NCI-H82 (cell line): ENCODE measurements around the gene CEP112.
"Not testable (repeated sequence)": the region's sequence is repeated elsewhere in the genome, so short reads cannot be mapped to it uniquely, and the experiment has no call there.

ENCODE experiments used
- DNase-seq: peaks from one replicate; lab custom pipeline; 2025; lab: John Stamatoyannopoulos, UW

The CEP112 gene

GRCh38 chr17:65681763-65682162 is 510.2 kb downstream of the CEP112 start:
- DNase-seq: not testable (repeated sequence)

- no peak for DNase-seq
Observed at GRCh38 chr17:65679165-65679845, 512.6 kb downstream of the CEP112 start.

- peak; percentile 18 for DNase-seq
Observed at GRCh38 chr17:65678546-65678945, 513.4 kb downstream of the CEP112 start.

GRCh38 chr17:65677932-65678331 is 514.0 kb downstream of the CEP112 start:
- DNase-seq: no peak

- DNase-seq: no peak
Observed at GRCh38 chr17:65674246-65675045, 517.5 kb downstream of the CEP112 start.

GRCh38 chr17:65670667-65671371 is 521.1 kb downstream of the CEP112 start:
- DNase-seq: no peak

- no peak for DNase-seq
Observed at GRCh38 chr17:65668211-65668610, 523.7 kb downstream of the CEP112 start.

- DNase-seq: no peak
Observed at GRCh38 chr17:65667656-65668055, 524.3 kb downstream of the CEP112 start.

GRCh38 chr17:65666876-65667321 is 525.0 kb downstream of the CEP112 start:
- DNase-seq: peak; percentile 10

- no peak for DNase-seq
Observed at GRCh38 chr17:65665966-65666365, 526.0 kb downstream of the CEP112 start.

- DNase-seq: no peak
Observed at GRCh38 chr17:65664696-65665095, 527.2 kb downstream of the CEP112 start.

- DNase-seq: no peak
Observed at GRCh38 chr17:65664266-65664665, 527.7 kb downstream of the CEP112 start.

- no peak for DNase-seq
Observed at GRCh38 chr17:65662196-65662595, 529.7 kb downstream of the CEP112 start.

- DNase-seq: no peak
Observed at GRCh38 chr17:65660947-65661346, 531.0 kb downstream of the CEP112 start.

GRCh38 chr17:65660078-65660477 is 531.9 kb downstream of the CEP112 start:
- no peak for DNase-seq

GRCh38 chr17:65659512-65659911 is 532.4 kb downstream of the CEP112 start:
- no peak for DNase-seq

GRCh38 chr17:65657251-65657828 is 534.6 kb downstream of the CEP112 start:
- DNase-seq: no peak

- DNase-seq: no peak
Observed at GRCh38 chr17:65656390-65657250, 535.3 kb downstream of the CEP112 start.

GRCh38 chr17:65655706-65656105 is 536.2 kb downstream of the CEP112 start:
- no peak for DNase-seq

GRCh38 chr17:65644545-65644944 is 547.4 kb downstream of the CEP112 start:
- no peak for DNase-seq

GRCh38 chr17:65638221-65638975 is 553.5 kb downstream of the CEP112 start:
- peak; percentile 70 for DNase-seq
